ENCODE results near the gene FLNC.
A peak's percentile ranks its signal among the peaks of the same experiment; 100 is the strongest.

The FLNC gene

GRCh38 chr7:128863433-128863989 is 33.3 kb downstream of the FLNC start:
- H3K4me3 Mint-ChIP-seq = peak overlapping the region; percentile 95 to 98 (median 96)
- H3K9me3 Mint-ChIP-seq = no peaks in the 10 kb centered on the region
- TF ChIP-seq CTCF (IDR thresholded peaks at IDR 0.05; ENCODE audit: unreplicated experiment in 3 of 3) = peak; percentile 51 to 55 (median 54)
- H3K27me3 Mint-ChIP-seq (ENCODE audit: low read depth) = peaks cover 10% of the 10 kb centered on the region
- H3K36me3 Mint-ChIP-seq (ENCODE audit: low read depth) = peaks cover 18% of the 10 kb centered on the region
- H3K4me1 Mint-ChIP-seq = peaks cover 63% of the 10 kb centered on the region
- peak overlapping the region; percentile 34 to 97 (median 68) for H3K27ac Mint-ChIP-seq

- no peak for TF ChIP-seq CTCF (IDR thresholded peaks at IDR 0.05; ENCODE audit: unreplicated experiment in 3 of 3)
- Mint-ChIP-seq H3K27me3 (ENCODE audit: low read depth) (peaks cover 18% of the 10 kb centered on the region), H3K36me3 (ENCODE audit: low read depth) (peaks cover 18% of the 10 kb centered on the region), H3K4me3 (peak overlapping the region; percentile 59 to 69 (median 61)), H3K9me3 (no peaks in the 10 kb centered on the region), H3K27ac (no peak overlapping the region), H3K4me1 (peaks cover 57% of the 10 kb centered on the region)
Measured at GRCh38 chr7:128865303-128865702, 35.1 kb downstream of the FLNC start.

- H3K4me1 Mint-ChIP-seq = peaks cover 49% of the 10 kb centered on the region
- peak overlapping the region in 2 of 3 experiments; percentile 10 to 59 for H3K4me3 Mint-ChIP-seq
- no peaks in the 10 kb centered on the region for H3K9me3 Mint-ChIP-seq
- H3K27me3 Mint-ChIP-seq (ENCODE audit: low read depth) = peaks cover 26% of the 10 kb centered on the region
- no peak overlapping the region for H3K27ac Mint-ChIP-seq
- H3K36me3 Mint-ChIP-seq (ENCODE audit: low read depth) = peaks cover 18% of the 10 kb centered on the region
- TF ChIP-seq CTCF (IDR thresholded peaks at IDR 0.05; ENCODE audit: unreplicated experiment in 3 of 3) = no peak
Measured at GRCh38 chr7:128865996-128866877, 36.0 kb downstream of the FLNC start.

GRCh38 chr7:128867241-128867640 is 37.0 kb downstream of the FLNC start:
- Mint-ChIP-seq H3K36me3 (ENCODE audit: low read depth) (peaks cover 18% of the 10 kb centered on the region), H3K27me3 (ENCODE audit: low read depth) (peaks cover 29% of the 10 kb centered on the region), H3K27ac (no peak overlapping the region), H3K9me3 (no peaks in the 10 kb centered on the region), H3K4me3 (peak overlapping the region; percentile 10 to 53 (median 33)), H3K4me1 (peaks cover 52% of the 10 kb centered on the region)
- no peak for TF ChIP-seq CTCF (IDR thresholded peaks at IDR 0.05; ENCODE audit: unreplicated experiment in 3 of 3)

- TF ChIP-seq CTCF (IDR thresholded peaks at IDR 0.05; ENCODE audit: unreplicated experiment in 3 of 3) = no peak
- H3K4me1 Mint-ChIP-seq = peaks cover 46% of the 10 kb centered on the region
- H3K27me3 Mint-ChIP-seq (ENCODE audit: low read depth) = peaks cover 29% of the 10 kb centered on the region
- H3K27ac Mint-ChIP-seq = no peak overlapping the region
- peaks cover 18% of the 10 kb centered on the region for H3K36me3 Mint-ChIP-seq (ENCODE audit: low read depth)
- H3K9me3 Mint-ChIP-seq = no peaks in the 10 kb centered on the region
- peak overlapping the region; percentile 61 to 74 (median 72) for H3K4me3 Mint-ChIP-seq
Measured at GRCh38 chr7:128867842-128868623, 37.8 kb downstream of the FLNC start.
